NB4 (cell line): ENCODE results near the gene POLRMT.

Source experiments
- CTCF ChIP-seq: IDR thresholded peaks from one replicate; pipeline ENCODE4 v1.5.1; 2012; ENCODE audit warnings: low read depth, low read length
- MAX ChIP-seq: IDR thresholded peaks from 2 replicates; pipeline ENCODE4 v1.6.1; 2011; ENCODE audit warnings: low read depth, low read length
- MYC ChIP-seq: IDR thresholded peaks from 2 replicates; pipeline ENCODE4 v1.6.1; 2011; ENCODE audit warnings: low read depth, low read length
- POLR2A ChIP-seq: IDR thresholded peaks from 2 replicates; pipeline ENCODE4 v1.6.1; 2011; ENCODE audit warnings: mild to moderate bottlenecking; ENCODE audit not compliant: insufficient read length; ENCODE audit errors: extremely low read depth

- no peak for TF ChIP-seq CTCF
- no peak for TF ChIP-seq MAX
- no peak for TF ChIP-seq MYC
- no peak for TF ChIP-seq POLR2A
These were observed 37.7 kb downstream of the POLRMT start for GRCh38 chr19:595326-596262.
